HG03159 (cell line): Measurements from ENCODE around the gene ARRB1.
"Not testable (repeated sequence)": the region's sequence is repeated elsewhere in the genome, so short reads cannot be mapped to it uniquely, and the experiment has no call there.

Experiments used
- ATAC-seq: cut with Tn5 transposase; IDR thresholded peaks from one replicate; pipeline ENCODE4 v1.9.1; 2021; ENCODE audit warnings: mild to moderate bottlenecking, moderate library complexity; ENCODE audit not compliant: unreplicated experiment

ARRB1 gene

DNA sequence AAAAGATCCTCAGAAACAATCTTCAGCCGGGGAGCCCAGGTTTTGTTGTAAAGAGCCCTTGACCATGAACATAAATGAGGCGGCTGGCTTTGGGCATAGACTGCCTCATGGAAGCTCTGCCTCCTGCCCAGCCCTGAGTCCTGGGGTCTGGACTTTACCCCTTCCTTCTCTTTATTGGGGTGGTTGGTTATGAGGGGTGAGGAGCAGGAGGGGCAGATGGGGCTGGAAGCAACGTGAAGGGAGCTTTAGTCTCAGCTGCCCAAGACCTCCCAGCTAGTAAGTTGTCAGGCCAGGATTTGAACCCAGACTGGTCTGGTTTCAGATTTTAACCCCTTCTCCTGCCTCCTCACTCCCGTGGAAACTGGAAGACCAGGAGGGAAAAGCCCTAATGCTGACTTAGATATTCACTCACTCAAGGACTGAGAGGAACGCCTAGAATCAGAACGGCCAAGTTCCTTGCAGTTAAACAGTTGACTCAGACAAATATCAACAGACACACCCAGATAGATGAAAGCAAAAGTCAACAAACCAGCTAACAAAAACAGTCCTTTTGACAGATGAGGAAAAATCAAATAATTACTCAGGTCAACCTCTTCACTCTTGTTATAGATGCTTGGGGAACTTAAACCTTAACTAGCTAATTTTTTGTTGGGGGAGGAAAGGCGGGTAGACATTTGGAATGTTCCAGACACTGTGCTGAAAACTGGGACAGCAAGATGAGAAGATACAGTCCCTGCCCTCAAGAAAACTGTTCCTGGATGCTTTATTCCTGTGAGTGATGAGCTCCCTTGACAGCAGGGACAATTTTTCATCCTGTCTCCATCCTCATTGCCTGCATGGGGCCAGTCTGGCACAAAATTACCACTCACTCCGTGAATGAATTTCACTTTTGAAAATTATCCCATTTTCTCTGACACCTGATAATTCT, 20.8 kb upstream of the ARRB1 start:
- no peak for ATAC-seq

DNA sequence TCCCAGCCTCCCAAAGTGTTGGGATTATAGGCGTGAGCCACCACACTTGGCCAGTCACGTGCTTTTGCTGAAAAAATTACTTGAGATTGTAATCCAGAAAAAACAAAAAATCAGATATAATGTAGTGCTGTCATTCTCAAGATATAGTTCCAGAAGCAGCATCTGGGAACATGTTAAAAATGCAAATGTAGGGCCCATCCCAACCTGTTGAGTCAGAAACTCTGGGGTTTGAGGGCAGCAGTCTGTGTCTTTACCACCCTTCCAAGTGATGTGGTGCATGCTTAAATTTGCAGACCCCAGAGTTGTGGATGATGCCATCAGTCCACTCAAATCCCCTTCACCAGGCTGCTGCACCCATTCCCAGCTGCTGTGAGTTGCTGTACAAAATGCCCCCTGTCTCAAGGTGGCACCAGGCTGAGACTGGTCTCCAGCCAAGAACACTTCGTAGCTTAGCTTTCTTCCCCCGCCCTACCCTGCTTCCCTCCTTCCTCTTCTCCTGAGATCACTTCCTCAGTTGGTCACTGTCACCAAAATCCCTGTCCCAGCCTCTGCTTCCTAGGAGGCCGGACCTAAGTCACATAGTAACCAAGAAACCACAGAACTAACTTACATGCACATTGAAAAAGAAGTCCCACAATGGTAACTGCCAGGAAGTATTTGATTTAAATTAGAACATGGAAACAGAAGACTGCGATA, 18.2 kb upstream of the ARRB1 start:
- ATAC-seq = no peak

DNA sequence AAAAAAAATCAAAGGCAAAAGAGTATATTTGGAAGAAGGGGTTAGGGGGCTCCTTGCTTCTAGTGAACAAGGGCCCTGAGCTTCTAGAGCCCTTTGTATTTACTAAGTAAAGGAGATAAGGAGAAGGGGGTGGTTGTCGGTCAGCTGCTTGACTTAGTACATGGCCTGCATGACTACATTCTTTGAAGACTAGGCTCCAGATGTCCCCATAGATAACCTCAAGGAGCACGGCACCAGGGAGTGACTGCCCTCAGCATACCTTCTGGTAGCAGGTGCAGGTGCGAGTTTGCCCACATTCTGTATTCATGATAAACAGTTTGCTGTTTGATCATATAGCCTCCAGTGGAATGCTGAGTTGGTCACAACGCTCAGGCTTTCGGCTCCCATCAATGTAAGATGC, 15.4 kb upstream of the ARRB1 start:
- ATAC-seq = not testable (repeated sequence)

DNA sequence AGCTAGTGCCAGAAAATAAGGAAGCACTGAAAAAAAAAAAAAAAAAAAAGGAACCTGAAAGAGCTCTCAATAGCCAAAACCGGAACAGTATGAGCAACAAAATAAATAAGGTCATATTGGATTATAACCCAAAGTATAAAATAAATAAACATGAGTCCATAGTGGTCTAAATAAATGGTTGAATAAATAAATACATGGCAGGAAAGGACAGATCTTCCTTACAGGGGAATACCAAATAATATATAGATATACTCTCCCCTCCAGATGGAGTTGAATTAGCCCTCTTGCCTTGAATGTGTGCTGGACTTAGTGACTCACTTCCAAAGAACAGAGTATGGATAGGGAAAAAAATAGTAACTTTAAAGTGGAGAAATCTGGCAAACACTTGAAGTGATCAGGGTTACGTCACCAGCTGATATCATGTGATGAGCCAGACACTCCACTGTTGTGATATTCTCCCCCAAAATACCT, 14.3 kb upstream of the ARRB1 start:
- ATAC-seq = no peak

DNA sequence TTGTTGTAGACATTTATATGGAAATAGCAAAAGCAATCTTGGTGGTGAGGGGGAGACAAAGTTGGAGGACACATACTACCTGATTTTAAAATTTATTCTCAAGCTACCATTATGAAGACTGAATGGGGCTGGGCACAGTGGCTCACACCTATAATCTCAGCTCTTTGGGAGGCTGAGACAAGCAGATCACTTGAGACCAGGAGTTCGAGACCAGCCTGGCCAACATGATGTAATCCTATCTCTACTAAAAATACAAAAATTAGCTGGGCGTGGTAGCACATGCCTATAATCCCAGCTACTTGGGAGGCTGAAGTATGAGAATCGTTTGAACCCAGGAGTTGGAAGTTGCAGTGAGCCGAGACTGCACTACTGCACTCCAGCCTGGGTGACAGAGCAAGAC, 10.8 kb upstream of the ARRB1 start:
- not testable (repeated sequence) for ATAC-seq

DNA sequence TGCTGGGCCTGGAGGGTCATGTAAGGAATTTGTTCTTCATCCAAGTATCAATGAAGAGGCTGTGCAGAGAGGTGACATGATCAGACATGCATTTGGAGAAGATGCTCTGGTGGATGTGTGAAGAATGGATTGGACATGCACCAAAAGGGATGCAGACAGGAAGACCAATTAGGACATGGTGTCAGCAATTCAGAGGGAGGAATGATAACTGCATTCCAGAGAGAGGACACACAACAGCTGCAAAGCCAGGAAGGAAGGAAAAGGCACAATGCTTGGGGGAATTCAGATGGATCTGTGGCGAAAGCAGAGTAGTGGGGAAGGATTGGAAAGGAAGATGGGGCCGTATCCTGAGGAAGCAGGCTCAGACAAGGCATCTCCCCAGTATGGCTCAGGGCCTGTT, 5.2 kb upstream of the ARRB1 start:
- no peak for ATAC-seq

DNA sequence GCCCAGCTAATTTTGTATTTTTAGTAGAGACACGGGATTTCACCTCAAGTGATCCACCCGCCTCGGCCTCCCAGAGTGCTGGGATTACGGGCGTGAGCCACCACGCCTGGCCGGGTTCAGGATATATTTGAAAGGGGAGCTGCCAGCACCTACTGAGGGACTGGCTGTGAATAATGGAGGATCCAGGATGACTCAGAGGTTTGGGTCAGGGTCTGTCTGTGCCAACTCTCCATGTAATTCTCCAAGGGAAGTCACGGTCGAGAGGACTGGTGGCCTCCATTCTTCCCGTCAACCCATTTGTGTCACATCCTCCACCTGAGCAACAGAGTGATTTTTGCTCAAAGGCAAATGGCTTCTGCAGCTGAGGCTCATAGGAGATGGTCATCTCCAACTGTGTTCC, 3.6 kb upstream of the ARRB1 start:
- no peak for ATAC-seq

DNA sequence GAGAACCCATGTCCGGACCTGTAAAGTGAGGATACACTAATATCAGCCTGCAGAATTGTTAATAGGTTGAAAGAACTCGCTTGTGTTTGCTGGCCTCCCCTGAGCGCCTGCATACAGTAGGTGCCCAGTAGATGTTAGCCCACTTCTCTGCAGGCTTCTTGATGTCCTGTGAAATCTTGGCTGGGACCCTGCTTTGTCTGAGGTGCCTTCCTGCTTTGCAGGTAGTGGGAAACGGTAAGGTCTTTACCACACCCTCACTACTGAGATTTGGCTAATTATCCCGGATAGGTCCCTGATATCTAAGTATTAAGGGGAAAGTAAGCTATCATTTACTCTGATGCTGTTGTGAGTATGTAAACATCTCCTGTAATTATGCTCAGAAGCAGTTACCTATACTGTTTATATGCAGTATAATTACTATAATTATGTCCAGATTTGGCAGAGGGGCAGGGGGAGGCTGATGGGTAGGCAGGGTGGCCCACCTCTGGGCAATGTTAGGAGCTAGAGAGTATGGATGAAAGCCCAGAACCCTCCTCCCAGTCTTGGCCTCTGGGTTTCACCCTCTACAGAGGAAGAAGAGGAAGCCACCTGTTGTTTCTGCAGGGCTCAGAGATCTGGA, 1.2 kb upstream of the ARRB1 start:
- no peak for ATAC-seq

DNA sequence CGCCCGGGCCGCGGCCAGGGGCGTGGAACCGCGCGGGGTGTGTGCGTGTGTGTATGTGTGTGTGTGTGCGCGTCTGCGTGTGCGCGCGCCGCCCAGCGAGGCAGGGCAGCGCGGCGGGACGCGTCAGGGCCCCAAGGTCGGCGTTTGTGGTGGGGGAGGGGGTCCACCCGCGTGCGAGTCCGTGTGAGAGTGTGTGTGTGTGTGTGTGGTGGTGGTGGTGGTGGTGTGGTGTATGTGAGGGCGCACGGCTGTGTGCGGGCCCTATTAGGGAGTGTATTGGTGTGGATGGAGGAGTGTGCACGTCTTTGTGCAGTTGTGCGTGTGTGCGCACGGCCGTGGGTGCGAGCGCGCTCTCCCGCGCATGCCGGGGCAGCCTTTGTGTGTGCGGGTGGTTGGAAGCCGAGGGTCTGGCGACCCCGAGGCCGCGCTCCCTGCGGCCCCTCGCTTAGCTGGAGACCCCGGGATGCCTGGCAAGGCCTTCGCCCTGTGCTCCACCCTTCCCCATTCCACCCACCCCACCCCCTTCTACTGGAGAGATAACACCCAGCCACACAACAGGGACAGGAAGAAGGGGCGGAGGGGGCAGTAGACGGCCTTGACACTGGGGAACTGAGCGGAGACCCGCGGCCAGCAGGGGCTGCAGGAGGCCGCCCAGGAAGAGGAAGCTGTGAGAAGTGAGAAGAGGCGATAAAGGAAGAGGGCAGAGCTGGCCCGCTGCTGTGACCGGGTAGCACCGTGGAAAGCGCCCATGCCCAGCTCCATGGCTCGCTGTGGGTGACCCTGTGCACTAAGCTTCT, 528 bp upstream of the ARRB1 start:
- ATAC-seq = no peak

DNA sequence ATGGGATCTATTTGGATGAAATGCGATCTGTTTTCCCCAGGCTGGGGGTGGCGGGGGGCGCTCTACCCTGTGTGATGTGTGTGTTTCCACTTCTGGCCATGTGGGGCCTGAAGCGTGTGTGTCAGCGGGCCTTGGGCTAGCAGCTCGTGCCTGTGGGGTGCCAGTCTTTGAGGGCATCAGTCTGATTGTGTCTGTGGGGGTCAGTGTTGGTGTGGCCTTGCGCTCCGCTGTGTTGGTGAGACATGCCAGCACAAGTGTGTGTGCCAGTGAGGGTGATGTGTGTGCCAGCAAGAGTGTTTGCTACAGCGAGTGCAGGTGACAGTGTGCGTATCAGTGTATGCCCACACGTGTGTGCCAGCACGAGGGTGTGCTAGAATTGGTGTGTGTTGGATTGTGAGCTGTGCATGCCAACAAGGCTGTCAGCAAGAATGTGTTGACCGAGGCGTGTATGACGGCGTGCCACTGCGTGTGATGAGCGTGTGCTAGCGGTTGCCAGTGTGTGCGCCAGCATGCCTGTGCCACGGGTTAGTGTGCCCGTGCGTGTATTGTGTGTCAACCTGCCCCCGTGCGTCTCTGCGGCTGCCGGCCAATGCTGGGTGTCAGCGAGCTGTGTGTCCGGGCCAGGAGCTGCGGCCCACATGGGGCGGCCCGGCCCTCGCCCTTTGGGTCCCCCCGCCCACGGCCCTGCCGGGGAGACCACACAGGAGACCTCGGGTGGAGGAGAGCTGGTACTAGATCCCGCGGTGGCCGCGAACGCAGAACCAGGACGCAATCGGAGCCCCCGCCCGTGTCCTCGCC, 519 bp downstream of the ARRB1 start:
- ATAC-seq = no peak

DNA sequence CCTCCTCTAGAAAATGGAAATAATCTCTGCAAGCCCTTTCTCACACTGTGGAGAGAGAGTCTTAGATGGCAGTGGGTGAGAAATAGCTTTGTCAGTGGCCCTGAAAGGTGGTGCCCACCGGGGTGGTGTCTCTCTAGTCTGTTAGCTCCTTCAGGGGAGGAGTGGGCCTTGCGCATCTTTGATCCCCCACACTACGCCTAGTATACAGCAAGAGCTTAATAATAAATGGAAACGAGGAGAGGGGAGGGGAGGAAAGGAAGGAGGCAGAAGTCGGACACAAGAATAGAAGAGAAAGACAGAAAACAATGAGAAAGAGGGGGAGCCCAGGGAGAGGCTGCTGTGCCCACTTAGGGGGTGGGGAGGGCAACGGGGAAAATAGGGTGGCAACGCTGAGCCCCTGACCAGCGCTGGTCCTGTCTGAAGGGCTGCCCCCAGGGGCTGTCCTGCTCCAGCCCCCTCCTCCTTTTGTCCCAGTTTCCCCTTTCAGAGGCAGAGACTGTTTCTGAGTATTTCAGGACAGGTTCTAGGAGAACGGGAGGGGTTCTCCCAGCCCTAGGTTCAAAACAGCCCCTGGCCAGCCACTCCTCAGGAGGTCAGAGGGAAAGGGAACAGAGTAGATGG, 1.2 kb downstream of the ARRB1 start:
- ATAC-seq = no peak

DNA sequence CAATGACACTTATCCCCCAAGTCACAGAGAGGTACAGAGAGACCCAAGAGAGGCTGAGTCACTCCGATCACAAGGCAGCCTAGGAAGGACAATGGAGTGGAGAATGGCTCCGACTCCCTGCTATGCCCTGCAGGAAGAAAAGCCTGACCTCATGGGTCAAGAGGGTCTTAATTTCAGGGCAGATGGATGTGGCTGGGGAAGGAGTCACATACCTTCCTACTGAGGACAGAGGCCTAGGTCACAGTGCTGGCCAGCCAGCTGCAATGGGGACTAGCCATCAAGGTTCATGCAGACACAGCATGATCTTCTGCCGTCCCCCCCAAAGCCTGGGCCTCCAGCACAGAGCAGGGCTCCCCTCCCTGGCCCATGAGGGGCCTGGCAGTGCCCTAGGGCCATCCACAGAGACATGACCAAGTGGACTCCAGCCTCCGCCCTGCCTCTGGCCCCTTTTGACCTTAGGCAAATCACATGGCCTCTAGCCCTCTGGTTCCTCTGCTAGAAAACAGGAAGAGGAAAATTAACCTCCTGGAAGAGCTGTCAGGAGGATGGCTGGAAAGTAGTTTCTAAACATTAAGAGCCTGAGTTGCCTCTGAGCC, 1.8 kb downstream of the ARRB1 start:
- ATAC-seq = no peak

DNA sequence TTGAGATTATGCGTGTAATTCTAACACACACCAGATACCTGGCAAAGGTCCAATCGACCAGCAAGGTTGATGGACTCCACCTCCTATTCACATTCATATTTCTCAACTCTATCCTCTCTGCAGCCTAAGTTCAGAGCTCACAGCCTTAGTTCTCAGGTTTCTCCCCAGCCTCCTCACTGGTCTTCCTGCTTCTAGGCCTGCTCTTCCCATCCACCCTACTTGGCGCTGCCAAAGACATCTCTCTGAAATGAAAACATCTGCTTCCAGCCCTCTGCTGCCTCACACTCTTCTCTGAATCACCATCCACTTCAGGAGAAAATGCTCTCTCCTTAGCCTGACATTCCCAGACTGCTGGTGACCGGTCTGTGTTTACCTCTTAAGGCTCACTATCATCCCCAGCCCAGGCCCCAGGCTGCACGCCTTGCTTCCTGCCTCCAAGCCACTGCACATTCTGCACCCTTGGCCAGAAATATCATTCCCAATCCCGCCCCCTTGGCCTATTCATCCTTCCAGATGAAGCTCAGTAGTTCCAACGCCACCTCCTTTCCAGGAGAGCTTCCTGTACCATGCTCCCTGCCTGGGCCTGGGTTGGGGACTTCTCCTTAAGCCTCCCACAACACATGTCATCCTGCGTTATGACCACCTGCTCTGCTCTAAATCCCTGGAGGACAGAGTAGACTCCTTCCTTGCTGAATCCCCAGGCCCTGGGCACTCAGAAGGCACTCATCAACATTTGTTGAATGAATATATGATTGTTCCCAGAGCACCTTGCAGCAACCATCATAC, 3.5 kb downstream of the ARRB1 start:
- ATAC-seq = no peak

DNA sequence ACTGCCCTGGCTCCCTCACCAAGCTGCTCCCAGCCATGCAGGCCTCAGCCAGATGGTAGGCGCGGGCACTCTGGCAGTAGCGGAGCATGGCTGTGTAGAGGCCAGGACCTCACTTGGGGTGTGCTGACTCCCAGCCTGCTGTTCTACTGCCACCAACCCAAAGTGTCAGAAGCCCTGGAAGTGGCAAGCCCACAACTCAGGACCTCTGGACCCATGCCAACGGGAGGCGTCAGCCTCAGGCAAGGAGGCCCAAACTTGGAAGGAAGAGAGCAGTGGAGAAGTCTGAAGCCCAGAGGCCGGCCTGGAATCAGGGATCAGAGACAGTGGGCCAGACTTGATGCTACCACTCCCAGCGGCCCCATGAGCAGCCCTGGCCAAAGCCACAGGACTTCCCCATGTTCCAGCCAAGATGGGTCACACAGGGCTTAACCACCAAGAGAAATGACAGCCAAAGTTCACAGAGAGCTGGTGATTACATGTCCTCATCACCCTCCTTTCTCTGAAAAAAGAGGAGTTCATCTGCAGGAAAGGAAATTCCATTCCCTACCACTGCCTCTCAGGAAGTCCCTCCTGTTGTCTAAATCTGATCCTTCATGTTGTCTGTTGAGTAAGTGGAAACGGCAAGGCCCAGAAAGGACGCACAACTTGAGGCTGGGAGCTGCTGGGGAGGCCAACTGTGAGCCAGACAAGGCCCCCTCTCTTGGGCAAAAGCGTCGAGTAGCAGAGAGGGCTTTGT, 4.4 kb downstream of the ARRB1 start:
- ATAC-seq = no peak

DNA sequence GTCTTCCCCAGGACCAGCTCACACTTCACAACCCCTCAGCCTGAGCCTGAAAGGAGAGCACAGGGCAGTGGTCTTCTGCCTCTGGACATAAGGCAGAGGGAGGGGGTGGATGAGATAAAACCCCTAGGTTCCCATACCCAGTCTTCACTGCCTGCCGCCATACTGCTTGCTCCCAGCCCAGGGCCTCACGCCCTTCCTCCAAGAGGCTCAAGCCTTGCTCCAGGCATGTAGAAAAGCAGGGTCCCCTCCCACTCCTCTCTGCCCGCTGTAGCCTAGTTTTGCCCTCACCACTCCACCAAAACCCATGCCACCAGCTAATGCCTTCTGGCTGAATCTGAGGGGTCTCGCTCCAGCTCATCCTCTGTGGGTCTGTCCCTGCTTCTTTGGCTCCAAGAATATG, 5.2 kb downstream of the ARRB1 start:
- no peak for ATAC-seq

DNA sequence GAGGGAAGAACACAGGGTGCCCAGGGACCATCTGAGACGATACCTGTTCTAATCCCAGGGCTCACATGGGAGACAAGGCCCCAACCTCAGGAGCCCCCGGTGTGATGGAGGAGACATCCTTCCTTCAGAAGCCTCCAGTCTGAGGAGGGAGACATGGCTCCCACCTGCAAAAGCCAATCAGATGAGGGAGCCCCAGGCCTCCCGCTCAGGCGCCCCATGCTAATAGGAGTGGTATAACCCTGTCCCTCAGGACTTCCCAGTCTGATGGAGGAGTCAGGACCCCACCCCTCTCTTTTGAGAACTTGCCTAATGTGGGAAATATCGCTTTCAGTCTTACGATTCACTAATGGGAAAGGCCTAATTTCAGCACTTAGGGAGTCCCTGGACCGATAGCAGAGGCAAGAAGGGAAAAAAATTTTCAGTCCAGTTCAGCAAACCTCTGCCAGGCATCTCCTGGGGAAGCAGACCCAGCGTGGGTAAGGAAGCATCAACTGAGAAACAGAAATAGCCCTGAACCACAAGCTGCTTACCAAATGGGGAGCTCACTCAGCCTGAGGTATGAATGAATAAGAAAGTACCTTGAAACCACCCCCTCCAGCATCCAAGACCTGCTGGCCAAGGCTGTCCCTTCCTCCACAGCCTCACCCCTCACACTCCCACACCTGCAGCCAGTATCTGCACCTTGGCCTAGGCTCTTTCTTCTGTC, 5.9 kb downstream of the ARRB1 start:
- no peak for ATAC-seq

DNA sequence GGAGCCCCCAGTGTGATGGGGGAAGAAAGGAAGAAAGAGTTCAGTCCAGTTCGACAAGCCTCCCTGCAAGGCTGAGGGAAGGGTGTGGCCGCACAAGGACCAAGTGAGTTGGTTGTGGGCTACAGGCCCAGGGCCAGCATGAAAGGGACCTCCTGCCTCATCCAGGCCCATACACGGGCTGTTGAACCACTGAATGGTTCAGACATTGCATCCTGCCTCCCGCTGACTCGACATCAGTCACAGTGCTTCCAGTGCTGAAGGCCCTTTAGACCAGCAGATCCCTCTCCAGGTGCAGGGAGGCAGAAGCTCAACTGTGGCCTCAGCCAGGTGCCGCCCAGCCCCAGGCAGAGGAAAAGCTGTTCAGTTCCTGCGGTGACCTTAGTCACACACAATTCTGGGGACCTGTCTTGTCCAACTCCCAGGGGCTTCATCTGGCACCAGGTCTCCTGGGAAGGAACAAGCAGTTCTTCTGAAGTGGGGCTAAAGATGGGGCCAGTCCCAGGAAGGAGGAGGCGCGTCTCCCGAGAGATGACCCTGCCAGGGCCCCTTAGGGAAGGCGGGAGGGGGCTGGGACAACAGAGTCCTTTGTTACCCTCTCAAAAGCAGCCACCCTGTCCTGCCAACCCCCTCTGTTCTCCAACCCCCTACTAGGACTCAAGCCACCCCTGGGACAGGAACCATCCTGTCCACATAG, 6.6 kb downstream of the ARRB1 start:
- ATAC-seq = no peak
